B cell (primary cell): ENCODE results near the gene GALNT5.

Experiments used
- CTCF ChIP-seq: fragments of 200-600 bp; IDR thresholded peaks from one replicate; pipeline ENCODE4 v1.8.0; 2022; ENCODE audit warnings: antibody characterized with exemption, mild to moderate bottlenecking
- EZH2 ChIP-seq: IDR thresholded peaks from 2 replicates; pipeline ENCODE4 v1.6.1; 2012; ENCODE audit warnings: borderline replicate concordance, low read depth, mild to moderate bottlenecking, moderate library complexity, low read length; ENCODE audit not compliant: insufficient read depth, poor library complexity, severe bottlenecking

- TF ChIP-seq CTCF (no peak), EZH2 (no peak)
Measured at GRCh38 chr2:157337978-157338377, 80.5 kb downstream of the GALNT5 start.
